ENCODE results near the gene MET.
"Not testable (repeated sequence)": the region's sequence is repeated elsewhere in the genome, so short reads cannot be mapped to it uniquely, and the experiment has no call there.

DNA sequence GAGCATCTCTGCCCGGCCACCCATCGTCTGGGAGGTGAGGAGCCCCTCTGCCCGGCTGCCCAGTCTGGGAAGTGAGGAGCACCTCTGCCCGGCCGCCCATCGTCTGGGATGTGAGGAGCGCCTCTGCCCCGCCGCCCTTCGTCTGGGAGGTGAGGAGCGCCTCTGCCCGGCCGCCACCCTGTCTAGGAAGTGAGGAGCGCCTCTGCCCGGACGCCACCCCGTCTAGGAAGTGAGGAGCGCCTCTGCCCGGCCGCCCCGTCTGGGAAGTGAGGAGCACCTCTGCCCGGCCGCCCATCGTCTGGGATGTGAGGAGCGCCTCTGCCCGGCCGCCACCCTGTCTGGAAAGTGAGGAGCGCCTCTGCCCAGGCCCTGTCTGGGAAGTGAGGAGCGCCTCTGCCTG, 33.4 kb upstream of the MET start:
- not testable (repeated sequence) for TF ChIP-seq MYC (IDR thresholded peaks at IDR 0.05; ENCODE audit: low read depth, low read length); POLR2AphosphoS5 (IDR thresholded peaks at IDR 0.05; ENCODE audit: insufficient read depth, low read depth, low read length); GATA2 (IDR thresholded peaks at IDR 0.05; ENCODE audit: insufficient read depth, insufficient read length, low read depth, low read length); POLR2A (IDR thresholded peaks at IDR 0.05; ENCODE audit: low read depth, low read length)

Data from endothelial cell of umbilical vein (primary cell).